LNCaP clone FGC (cell line): ENCODE data around the gene EXOC4.

ENCODE experiments used
- DNase-seq: peaks from one replicate; pipeline ENCODE4 v3.0.0-alpha.2; 2011; ENCODE audit warnings: low read depth
- H3K4me3 ChIP-seq: 2 replicates; pipeline ENCODE4 v1.5.1; 2011; ENCODE audit warnings: mild to moderate bottlenecking, low read depth, low read length, control low read depth
- TF ChIP-seq, protein P1 (sequence below): IDR thresholded peaks from 2 replicates; pipeline ENCODE4 v1.5.1; 2012; ENCODE audit warnings: mild to moderate bottlenecking; ENCODE audit not compliant: control insufficient read depth, insufficient read depth; ENCODE audit errors: extremely low read depth

The EXOC4 gene

DNA sequence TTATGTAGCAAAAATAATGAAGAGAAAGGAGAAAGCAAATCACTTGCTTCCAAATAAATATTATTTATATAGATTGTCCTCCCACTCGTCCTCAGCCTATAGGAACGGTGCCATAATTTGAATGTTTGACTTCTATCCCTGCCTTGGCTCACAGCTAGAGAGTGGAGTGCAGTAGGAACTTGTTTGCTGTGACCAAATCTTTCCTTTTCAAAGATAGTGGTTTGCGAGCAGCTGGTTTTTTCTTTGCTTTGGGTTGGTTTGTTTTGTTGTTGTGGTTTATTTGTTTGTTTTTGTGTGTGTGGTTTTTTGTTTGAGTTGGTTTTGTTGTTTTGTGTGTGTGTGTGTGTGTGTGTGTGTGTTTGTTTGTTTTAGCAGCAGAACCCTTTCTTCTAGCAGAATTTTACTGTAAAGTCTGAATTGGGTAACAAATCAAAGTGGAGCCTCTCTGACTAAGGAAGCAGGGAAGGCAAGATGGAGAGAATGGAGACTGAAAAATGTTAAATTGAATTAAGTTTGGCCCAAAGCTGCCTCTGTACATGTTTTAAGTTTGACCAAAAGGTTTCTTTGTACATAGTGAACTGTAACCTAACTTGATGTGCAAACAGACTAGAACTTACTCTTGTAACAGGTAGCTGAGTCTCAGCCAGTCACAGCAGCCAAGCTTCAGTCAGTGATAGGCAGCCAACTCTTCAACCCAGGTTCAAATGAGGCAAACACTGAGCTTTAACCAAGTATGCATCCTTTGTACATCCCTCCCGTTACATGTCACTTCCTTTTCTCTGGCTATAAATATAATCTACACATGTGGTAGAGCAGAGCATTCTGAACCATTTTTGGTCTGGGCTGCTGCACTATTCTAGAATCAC lies 724.8 kb downstream of the EXOC4 start:
- TF ChIP-seq, protein P1, sequence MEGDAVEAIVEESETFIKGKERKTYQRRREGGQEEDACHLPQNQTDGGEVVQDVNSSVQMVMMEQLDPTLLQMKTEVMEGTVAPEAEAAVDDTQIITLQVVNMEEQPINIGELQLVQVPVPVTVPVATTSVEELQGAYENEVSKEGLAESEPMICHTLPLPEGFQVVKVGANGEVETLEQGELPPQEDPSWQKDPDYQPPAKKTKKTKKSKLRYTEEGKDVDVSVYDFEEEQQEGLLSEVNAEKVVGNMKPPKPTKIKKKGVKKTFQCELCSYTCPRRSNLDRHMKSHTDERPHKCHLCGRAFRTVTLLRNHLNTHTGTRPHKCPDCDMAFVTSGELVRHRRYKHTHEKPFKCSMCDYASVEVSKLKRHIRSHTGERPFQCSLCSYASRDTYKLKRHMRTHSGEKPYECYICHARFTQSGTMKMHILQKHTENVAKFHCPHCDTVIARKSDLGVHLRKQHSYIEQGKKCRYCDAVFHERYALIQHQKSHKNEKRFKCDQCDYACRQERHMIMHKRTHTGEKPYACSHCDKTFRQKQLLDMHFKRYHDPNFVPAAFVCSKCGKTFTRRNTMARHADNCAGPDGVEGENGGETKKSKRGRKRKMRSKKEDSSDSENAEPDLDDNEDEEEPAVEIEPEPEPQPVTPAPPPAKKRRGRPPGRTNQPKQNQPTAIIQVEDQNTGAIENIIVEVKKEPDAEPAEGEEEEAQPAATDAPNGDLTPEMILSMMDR: no peak
- H3K4me3 ChIP-seq: no peak overlapping the region
- DNase-seq: peak; percentile 86

DNA sequence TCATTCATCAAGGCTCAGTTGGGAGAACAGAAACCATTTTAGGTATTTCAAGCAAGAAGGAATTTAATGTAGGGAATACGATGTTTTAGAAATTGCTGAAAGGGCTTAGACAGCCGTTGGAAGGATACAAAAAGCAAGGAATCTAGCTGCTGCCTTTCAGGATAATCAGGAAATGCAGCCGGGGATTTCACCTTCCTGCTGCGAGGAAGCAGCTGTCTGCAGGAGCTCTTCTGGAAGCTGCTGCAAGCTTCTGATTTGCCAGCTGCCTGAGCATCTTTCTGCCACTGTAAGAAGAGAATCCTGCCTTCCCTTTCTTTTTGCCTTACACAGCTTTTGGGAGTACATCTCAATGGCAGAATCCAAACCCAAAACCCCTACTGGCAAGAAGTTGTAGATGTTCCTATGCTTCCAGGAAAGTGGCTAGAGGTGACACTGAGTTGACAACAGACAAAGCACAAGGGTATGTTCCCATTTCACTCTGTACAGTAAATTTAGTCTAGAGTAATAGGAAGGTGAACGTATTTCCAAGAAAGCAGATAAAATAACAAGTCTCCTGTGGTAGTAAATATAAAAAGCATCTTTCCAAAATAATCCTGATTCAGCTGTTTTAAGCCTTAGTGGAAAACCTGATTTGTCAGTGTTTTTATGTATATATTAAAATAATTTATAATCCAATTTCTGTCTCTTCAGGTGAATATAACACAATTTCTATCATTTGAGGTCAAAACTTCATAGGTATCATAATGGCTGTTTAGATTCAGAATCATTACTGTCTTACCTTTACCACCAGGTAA lies 725.8 kb downstream of the EXOC4 start:
- no peak for DNase-seq
- no peak overlapping the region for H3K4me3 ChIP-seq
- TF ChIP-seq, protein P1: no peak

DNA sequence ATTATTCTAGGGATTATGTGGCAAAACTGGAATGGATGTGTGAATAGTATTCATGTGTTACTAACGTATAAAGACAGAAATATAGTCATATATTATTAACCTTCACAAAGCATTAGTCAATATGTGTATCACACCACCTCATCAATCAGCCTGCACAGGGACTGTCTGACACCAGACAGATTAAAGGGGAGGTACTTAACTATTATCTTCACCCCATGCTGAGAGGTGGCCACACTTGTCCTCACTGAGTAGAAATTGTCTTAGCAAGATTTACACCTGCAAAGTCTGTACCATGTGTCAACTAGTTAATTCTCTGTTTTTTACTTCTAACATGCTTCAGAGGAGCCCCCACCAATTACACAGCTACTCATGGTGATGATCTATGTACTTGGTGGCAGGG lies 727.9 kb downstream of the EXOC4 start:
- TF ChIP-seq, protein P1: no peak
- DNase-seq: no peak

DNA sequence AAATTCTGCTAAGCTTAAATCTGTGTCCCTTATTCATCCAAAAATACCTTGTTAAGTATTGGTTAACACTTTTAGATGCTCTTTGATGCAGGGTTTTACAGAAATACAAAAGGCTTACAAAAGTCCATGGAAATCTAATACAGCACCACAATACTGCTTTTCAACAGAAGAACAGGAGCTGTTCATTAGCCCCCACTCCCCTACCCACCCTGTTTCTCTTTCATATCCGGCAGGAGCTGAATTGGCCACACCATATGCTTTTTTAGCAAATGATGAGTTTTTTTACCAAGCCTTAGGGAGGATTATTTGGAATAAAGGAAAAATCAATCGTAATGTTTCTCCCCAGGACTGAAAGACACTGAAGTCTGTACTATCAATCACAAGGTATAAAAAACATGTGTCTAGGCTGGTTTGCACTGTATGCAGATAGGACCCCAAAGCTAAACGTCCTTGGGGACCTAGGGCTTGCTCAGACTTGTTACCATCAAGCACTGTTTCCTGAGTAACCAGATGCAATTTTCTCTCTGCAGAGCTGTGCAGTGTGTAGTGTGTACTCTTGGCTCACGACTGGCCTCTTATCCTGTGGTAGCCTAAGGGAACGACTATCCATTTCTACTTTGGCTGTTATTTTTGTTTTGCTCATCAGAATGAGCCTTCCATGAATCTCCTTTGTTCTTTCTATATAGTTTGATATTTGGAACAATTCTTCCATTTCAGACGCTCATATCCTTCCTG lies 731.0 kb downstream of the EXOC4 start:
- H3K4me3 ChIP-seq: no peak overlapping the region
- TF ChIP-seq, protein P1: no peak
- no peak for DNase-seq

More for the DNA sequence above, 727.9 kb downstream of the EXOC4 start:
- no peak overlapping the region for H3K4me3 ChIP-seq

DNA sequence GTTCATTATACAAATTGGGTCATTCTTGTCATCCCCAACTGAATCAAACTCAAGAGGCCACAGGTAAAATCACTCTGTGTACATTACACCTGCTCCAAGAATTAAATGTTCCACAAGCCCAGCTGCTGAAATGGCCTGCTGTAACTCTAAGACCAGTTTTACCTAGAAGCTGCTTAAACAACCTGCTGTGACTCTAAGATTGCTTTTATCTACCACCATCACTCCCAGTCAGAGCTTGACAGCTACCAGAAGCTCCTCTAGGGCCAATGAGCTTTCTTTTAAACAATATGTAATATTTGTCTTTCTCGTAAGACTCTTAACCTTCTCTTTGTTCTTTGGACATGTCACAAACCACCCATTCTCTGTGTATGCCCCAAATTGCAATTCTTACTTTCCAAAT lies 732.4 kb downstream of the EXOC4 start:
- TF ChIP-seq, protein P1: no peak
- no peak for DNase-seq
- H3K4me3 ChIP-seq: no peak overlapping the region

DNA sequence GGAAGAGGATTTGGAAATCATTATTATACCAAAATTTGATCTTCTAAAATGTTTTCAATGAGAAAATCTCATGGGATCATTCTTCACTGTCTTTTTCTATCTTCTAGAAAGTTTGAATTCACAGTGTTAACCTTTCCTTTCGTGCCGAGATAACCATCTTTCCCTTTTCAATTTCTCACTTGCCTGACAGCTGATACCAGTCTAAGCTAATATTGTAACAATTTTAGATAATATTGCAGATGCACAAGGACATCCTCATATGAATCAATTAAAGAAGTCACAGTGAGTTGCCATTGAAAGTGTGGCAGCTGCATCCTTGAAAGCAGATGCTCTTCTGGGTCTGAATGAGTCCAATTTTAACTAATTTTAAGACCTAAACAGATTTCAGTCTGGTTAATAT lies 734.7 kb downstream of the EXOC4 start:
- no peak overlapping the region for H3K4me3 ChIP-seq
- TF ChIP-seq, protein P1: no peak

More for the DNA sequence above, 734.7 kb downstream of the EXOC4 start:
- DNase-seq: no peak
